ENCODE measurements around the gene ACSL3. TPM values are rescaled to one million over a fixed set of nuclear protein-coding genes. Genes with fewer than 3 reads are reported as not detected.

The ACSL3 gene
- total RNA-seq, 4 donors from 2014 or later: 22.4 to 54.1 (median 42.3) TPM

DNA sequence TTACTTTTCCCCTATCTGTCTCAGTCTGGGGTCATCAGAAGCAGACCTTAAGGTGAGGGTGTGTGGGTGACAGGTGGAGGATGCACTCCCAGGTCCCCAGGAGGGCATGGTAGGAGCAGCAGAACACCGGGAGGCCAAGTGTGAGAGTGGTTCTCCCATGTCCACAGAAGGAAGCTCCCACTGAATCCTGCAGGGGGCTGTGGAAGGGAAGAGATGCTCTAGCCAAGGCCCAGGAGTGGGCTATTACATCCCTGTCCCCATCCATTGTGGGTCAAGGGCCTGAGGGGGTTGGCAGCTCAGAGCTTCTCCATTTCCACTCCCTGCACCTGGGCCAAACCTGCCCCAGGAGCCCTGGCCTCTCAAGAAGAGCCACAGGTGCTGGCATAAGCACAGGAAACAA is 104.7 kb downstream of the ACSL3 start:
- TF ChIP-seq POLR2A (IDR thresholded peaks at IDR 0.05) (no peak), EP300 (IDR thresholded peaks at IDR 0.05; ENCODE audit: low read depth) (no peak), POLR2AphosphoS5 (IDR thresholded peaks at IDR 0.05) (no peak)
- TF ChIP-seq, protein P1, sequence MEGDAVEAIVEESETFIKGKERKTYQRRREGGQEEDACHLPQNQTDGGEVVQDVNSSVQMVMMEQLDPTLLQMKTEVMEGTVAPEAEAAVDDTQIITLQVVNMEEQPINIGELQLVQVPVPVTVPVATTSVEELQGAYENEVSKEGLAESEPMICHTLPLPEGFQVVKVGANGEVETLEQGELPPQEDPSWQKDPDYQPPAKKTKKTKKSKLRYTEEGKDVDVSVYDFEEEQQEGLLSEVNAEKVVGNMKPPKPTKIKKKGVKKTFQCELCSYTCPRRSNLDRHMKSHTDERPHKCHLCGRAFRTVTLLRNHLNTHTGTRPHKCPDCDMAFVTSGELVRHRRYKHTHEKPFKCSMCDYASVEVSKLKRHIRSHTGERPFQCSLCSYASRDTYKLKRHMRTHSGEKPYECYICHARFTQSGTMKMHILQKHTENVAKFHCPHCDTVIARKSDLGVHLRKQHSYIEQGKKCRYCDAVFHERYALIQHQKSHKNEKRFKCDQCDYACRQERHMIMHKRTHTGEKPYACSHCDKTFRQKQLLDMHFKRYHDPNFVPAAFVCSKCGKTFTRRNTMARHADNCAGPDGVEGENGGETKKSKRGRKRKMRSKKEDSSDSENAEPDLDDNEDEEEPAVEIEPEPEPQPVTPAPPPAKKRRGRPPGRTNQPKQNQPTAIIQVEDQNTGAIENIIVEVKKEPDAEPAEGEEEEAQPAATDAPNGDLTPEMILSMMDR (IDR thresholded peaks at IDR 0.05): no peak
- Histone ChIP-seq H3K36me3 (no peaks in the 10 kb centered on the region), H3K27ac (no peak overlapping the region), H3K4me1 (no peaks in the 10 kb centered on the region), H3K9me3 (no peaks in the 10 kb centered on the region), H3K4me3 (no peak overlapping the region), H3K27me3 (no peaks in the 10 kb centered on the region)
- in situ Hi-C loops (cut with MboI; ENCODE audit: low pct_ligation_motif_present in 1 of 4, low pct_unique_long_range_greater_than_20kb in 1 of 4, low sequenced_read_pairs in 3 of 4) (loop anchor here in 3 of 4 donors (25.0 kb wide), 3 partner anchors 622 to 847 kb away; no protein-coding TSS in a partner anchor), intact Hi-C loops (cut with DNase I; ENCODE audit: low total_unique reads) (no loop called here)
- DNase-seq: no peak
- 67 to 79% methylated on average over 1 of the region's 1 CpG for WGBS, 2 donors (ENCODE audit: low coverage in 1 of 2)

DNA sequence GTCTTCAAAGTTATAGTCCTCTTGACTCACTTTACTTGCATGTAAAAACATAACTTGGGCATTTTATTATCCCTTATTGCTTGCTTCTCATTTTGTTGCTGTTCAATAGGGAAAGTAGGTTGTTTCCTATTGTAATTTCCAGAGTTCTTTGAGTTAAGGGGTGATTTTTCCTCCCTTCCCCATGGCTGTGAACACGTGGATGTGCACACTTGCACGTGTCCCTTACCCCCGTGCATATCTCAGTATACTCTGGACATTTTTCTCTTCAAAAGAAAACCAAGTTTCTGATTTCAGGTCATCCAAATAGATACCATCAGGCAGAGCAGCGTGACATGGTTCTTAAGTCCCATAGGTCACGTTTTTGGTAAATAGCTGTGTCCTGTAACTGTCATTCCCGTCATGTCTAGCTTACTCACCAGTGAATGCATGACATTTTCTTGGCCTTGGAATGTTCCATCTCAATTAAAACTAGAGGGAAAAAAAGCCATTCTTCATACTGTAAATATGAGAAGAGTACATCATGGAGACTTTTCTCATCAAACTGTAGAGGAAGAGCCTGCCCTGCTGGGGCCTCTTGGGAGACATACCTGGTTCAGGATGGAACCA is 107.8 kb downstream of the ACSL3 start:
- Histone ChIP-seq H3K36me3 (no peaks in the 10 kb centered on the region), H3K27me3 (no peaks in the 10 kb centered on the region), H3K4me1 (peaks cover 0 to 4% (median 1%) of the 10 kb centered on the region in 4 donors), H3K4me3 (no peak overlapping the region), H3K27ac (no peak overlapping the region), H3K9me3 (no peaks in the 10 kb centered on the region)
- DNase-seq: no peak
- intact Hi-C loops (cut with DNase I; ENCODE audit: low total_unique reads) (no loop called here), in situ Hi-C loops (cut with MboI; ENCODE audit: low pct_ligation_motif_present in 1 of 4, low pct_unique_long_range_greater_than_20kb in 1 of 4, low sequenced_read_pairs in 3 of 4) (loop anchor here in 3 of 4 donors (25.0 kb wide), 3 partner anchors 619 to 844 kb away; no protein-coding TSS in a partner anchor)
- TF ChIP-seq POLR2AphosphoS5 (IDR thresholded peaks at IDR 0.05) (no peak), POLR2A (IDR thresholded peaks at IDR 0.05) (no peak), EP300 (IDR thresholded peaks at IDR 0.05; ENCODE audit: low read depth) (no peak)
- TF ChIP-seq, protein P1 (IDR thresholded peaks at IDR 0.05): no peak
- 81 to 84% methylated on average over 6 of the region's 6 CpGs for WGBS, 2 donors (ENCODE audit: low coverage in 1 of 2)

DNA sequence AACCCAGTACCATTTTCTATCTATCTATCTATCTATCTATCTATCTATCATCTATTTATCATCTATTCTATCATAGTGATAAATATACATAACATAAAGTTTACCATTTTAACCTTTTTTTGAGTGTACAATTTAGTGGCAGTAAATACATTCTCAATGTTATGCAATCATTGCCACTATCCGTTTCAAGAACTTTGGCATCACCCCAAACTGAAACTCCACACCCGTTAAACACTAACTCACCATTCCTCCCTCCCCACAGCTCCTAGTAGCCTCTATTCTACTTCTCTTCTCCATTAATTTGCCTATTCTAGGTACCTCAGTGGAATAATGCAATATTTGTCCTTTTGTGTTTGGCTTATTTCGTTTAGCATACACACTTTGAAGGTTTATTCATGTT is 108.7 kb downstream of the ACSL3 start:
- Histone ChIP-seq H3K27ac (no peak overlapping the region), H3K4me1 (peaks cover 0 to 4% (median 1%) of the 10 kb centered on the region in 4 donors), H3K9me3 (no peaks in the 10 kb centered on the region), H3K36me3 (no peaks in the 10 kb centered on the region), H3K4me3 (no peak overlapping the region), H3K27me3 (no peaks in the 10 kb centered on the region)
- DNase-seq: no peak
- in situ Hi-C loops (cut with MboI; ENCODE audit: low pct_ligation_motif_present in 1 of 4, low pct_unique_long_range_greater_than_20kb in 1 of 4, low sequenced_read_pairs in 3 of 4) (loop anchor here in 3 of 4 donors (25.0 kb wide), 3 partner anchors 618 to 843 kb away; no protein-coding TSS in a partner anchor), intact Hi-C loops (cut with DNase I; ENCODE audit: low total_unique reads) (no loop called here)
- TF ChIP-seq, protein P1 (IDR thresholded peaks at IDR 0.05): no peak
- TF ChIP-seq POLR2A (IDR thresholded peaks at IDR 0.05) (no peak), POLR2AphosphoS5 (IDR thresholded peaks at IDR 0.05) (no peak), EP300 (IDR thresholded peaks at IDR 0.05; ENCODE audit: low read depth) (no peak)
- WGBS, 2 donors (ENCODE audit: low coverage in 1 of 2): 29% methylated on average over 3 of the region's 3 CpGs

- Histone ChIP-seq H3K36me3 (no peaks in the 10 kb centered on the region), H3K4me3 (no peak overlapping the region), H3K27me3 (no peaks in the 10 kb centered on the region), H3K4me1 (peaks cover 0 to 4% (median 1%) of the 10 kb centered on the region in 4 donors), H3K9me3 (no peaks in the 10 kb centered on the region), H3K27ac (no peak overlapping the region)
- no peak for DNase-seq
- TF ChIP-seq POLR2A (IDR thresholded peaks at IDR 0.05) (no peak), POLR2AphosphoS5 (IDR thresholded peaks at IDR 0.05) (no peak), EP300 (IDR thresholded peaks at IDR 0.05; ENCODE audit: low read depth) (no peak)
- TF ChIP-seq, protein P1 (IDR thresholded peaks at IDR 0.05): no peak
- intact Hi-C loops (cut with DNase I; ENCODE audit: low total_unique reads) (loop anchor here (5.0 kb wide), 1 partner anchor 825 kb away; no protein-coding TSS in a partner anchor), in situ Hi-C loops (cut with MboI; ENCODE audit: low pct_ligation_motif_present in 1 of 4, low pct_unique_long_range_greater_than_20kb in 1 of 4, low sequenced_read_pairs in 3 of 4) (loop anchor here in 3 of 4 donors (25.0 kb wide), 3 partner anchors 615 to 840 kb away; no protein-coding TSS in a partner anchor)
- 78 to 86% methylated on average over 10 of the region's 10 CpGs for WGBS, 2 donors (ENCODE audit: low coverage in 1 of 2)
Observed at GRCh38 chr2:222972420-222972819, 111.6 kb downstream of the ACSL3 start.

All from transverse colon (tissue), 4 donors.